Heart left ventricle (tissue), 13 donors: ENCODE data around the gene NGLY1.

Experiments
- CTCF ChIP-seq, 12 donors: fragments of 200-600 bp; sonication (generic) in 4 of 12; IDR thresholded peaks; one replicate each; pipeline versions ENCODE4 v1.5.0 to v1.8.0; 2018 to 2022; ENCODE audit warnings: antibody characterized with exemption in 12 of 12, mild to moderate bottlenecking in 5 of 12
- POLR2A ChIP-seq, 2 donors: fragments of 450-650 bp; IDR thresholded peaks; one replicate each; pipeline ENCODE4 v1.6.1; 2017; ENCODE audit warnings: antibody characterized with exemption in 2 of 2, mild to moderate bottlenecking in 2 of 2, moderate library complexity in 2 of 2
- donor health status: ischemic (EF 13 %, LVEDD 7.1; RV severe dilation, severe dysfunction).
- donor health status: DM: no; HTN: yes; CAD: no.
- donor health status: DM: no; HTN: no; CAD: no.
- donor health status: ischemic (EF 25% LVEDD 6.9; RV normal size, moderate dysfunction).
- donor health status: ischemic (EF 25% LVEDD 5.7; RV mildly dilated, moderate dysfunction).
- donor health status: ischemic (EF 35%, LVEDD 5.7; RV mildly dilated, moderate dysfunction).
- donor health status: nonischemic (EF 11% LVEDD 7.7; RV severe dilation, severe dysfunction).
- donor health status: DM: yes; HTN: yes; CAD: no.
- donor health status: PGD.
- donor health status: ischemic (EF 29% LVEDD 5.4; RV normal size, mild dysfunction).
- donor health status: nonischemic (EF 23%, LVEDD 6.1; RV moderate dilation, normal function).

- TF ChIP-seq CTCF (IDR thresholded peaks at IDR 0.05) (no peak), POLR2A (IDR thresholded peaks at IDR 0.05) (no peak)
Measured at GRCh38 chr3:25817107-25817506, 33.9 kb upstream of the NGLY1 start.
